Measurements from ENCODE around the gene PHC2.
A peak's percentile ranks its signal among the peaks of the same experiment; 100 is the strongest.

The PHC2 gene

GRCh38 chr1:33369764-33370163 lies 61.1 kb downstream of the PHC2 start:
- no peak for DNase-seq (ENCODE audit: low spot score)

GRCh38 chr1:33369081-33369480 lies 61.8 kb downstream of the PHC2 start:
- no peak for DNase-seq (ENCODE audit: low spot score)

GRCh38 chr1:33368431-33368830 lies 62.5 kb downstream of the PHC2 start:
- DNase-seq (ENCODE audit: low spot score), result no peak

GRCh38 chr1:33367485-33368405 lies 63.1 kb downstream of the PHC2 start:
- DNase-seq (ENCODE audit: low spot score), result peak; percentile 82

- no peak for DNase-seq (ENCODE audit: low spot score)
These were observed 64.0 kb downstream of the PHC2 start for GRCh38 chr1:33366762-33367484.

- DNase-seq (ENCODE audit: low spot score), result no peak
These were observed 65.3 kb downstream of the PHC2 start for GRCh38 chr1:33365560-33365997.

- no peak for DNase-seq (ENCODE audit: low spot score)
These were observed 66.4 kb downstream of the PHC2 start for GRCh38 chr1:33364565-33364918.

GRCh38 chr1:33363470-33363861 lies 67.4 kb downstream of the PHC2 start:
- no peak for DNase-seq (ENCODE audit: low spot score)

GRCh38 chr1:33363021-33363420 lies 67.9 kb downstream of the PHC2 start:
- no peak for DNase-seq (ENCODE audit: low spot score)

- DNase-seq (ENCODE audit: low spot score), result no peak
These were observed 69.2 kb downstream of the PHC2 start for GRCh38 chr1:33361532-33362235.

- no peak for DNase-seq (ENCODE audit: low spot score)
These were observed 70.5 kb downstream of the PHC2 start for GRCh38 chr1:33360367-33360766.

GRCh38 chr1:33359931-33360330 lies 71.0 kb downstream of the PHC2 start:
- DNase-seq (ENCODE audit: low spot score), result no peak

- no peak for DNase-seq (ENCODE audit: low spot score)
These were observed 71.9 kb downstream of the PHC2 start for GRCh38 chr1:33358795-33359503.

- no peak for DNase-seq (ENCODE audit: low spot score)
These were observed 72.6 kb downstream of the PHC2 start for GRCh38 chr1:33358114-33358794.

GRCh38 chr1:33357099-33357498 lies 73.8 kb downstream of the PHC2 start:
- DNase-seq (ENCODE audit: low spot score), result no peak

- DNase-seq (ENCODE audit: low spot score), result no peak
These were observed 76.1 kb downstream of the PHC2 start for GRCh38 chr1:33354707-33355316.

GRCh38 chr1:33353531-33353930 lies 77.4 kb downstream of the PHC2 start:
- DNase-seq (ENCODE audit: low spot score), result no peak

- no peak for DNase-seq (ENCODE audit: low spot score)
These were observed 79.6 kb downstream of the PHC2 start for GRCh38 chr1:33351281-33351660.

GRCh38 chr1:33350611-33351280 lies 80.1 kb downstream of the PHC2 start:
- DNase-seq (ENCODE audit: low spot score), result no peak

Measured in hematopoietic multipotent progenitor cell treated with erythropoietin and hydrocortisone succinate and interleukin-3 and kit ligand, for 15 days (in vitro differentiated cells).